HG03565 (cell line): Measurements from ENCODE around the gene SERTM2.

Source experiments
- ATAC-seq: cut with Tn5 transposase; IDR thresholded peaks from one replicate; pipeline ENCODE4 v1.9.1; 2021; ENCODE audit warnings: mild to moderate bottlenecking, moderate library complexity; ENCODE audit not compliant: unreplicated experiment

SERTM2 gene

GRCh38 chrX:111555406-111555958 lies 44.0 kb downstream of the SERTM2 start:
- no peak for ATAC-seq

DNA sequence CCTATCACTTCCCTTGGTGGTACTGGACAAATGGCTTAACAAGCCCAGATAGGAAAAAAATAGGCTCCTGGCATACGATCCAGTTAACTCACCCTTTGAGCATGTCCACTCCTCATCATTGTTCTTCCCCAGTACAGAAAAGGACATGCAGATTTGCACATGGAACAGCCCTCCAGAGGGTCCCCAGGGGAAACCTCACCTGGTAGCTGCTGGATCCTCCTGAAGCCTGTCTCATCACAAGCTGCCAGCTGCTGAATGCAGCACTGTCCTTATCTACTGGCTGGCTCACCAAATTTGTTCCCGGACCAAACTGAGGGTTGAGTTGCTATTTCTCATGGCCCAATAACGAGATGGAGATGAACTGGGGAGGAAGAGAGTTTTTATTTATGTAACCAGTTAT lies 49.4 kb downstream of the SERTM2 start:
- ATAC-seq: no peak

GRCh38 chrX:111561851-111562250 lies 50.4 kb downstream of the SERTM2 start:
- no peak for ATAC-seq

DNA sequence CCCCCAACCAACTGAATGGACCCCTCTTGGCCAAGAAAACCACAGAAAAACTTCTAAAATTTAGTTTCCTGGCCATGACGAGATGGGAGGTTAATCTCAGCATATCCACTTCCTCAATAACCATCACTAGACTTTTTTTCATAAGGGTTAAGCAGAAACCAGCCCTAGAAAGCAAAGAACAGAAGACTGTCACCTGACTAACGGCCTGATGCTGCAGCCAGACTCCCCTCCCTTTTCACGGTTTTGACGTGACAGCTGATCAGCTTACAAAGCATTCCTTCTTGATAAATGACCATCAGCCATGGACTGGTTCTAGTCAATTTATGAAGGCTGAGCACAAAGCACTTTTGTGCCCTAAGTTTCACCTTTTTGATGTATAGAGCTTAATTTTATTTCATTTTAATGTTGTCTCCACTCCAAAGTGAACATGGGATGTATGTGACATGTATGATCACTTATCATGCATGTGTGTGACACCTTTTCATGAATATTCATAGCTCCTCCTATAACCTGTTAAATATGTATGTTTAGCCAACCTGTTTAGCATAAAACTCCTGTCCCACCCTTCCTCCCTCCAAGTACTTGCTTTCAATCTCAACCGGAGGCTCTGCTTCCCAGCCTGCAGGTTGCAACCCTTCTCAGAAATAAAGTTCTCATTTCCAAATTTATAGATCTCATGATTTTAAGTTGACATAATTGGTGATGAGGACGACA lies 56.3 kb downstream of the SERTM2 start:
- ATAC-seq: no peak

GRCh38 chrX:111568354-111568753 lies 56.9 kb downstream of the SERTM2 start:
- ATAC-seq: no peak

GRCh38 chrX:111568817-111569216 lies 57.4 kb downstream of the SERTM2 start:
- no peak for ATAC-seq
